ENCODE measurements around the gene OR5B12. TPM values are rescaled to one million over a fixed set of nuclear protein-coding genes. Genes with fewer than 3 reads are reported as not detected.

Gene OR5B12
- polyA plus RNA-seq, 1 of the 3 experiments (the other 2 are of a cell fraction), result not detected

- no peak for DNase-seq
- H3K36me3 ChIP-seq (replicated peaks in 1 of 2; ENCODE audit: control insufficient read depth in 1 of 2, insufficient read depth in 2 of 2, low read length in 1 of 2), result no peaks in the 10 kb centered on the region
- H3K4me1 ChIP-seq (ENCODE audit: control insufficient read depth in 1 of 2, insufficient read depth in 2 of 2, low read depth in 1 of 2, low read length in 1 of 2), result no peaks in the 10 kb centered on the region
- TF ChIP-seq MXI1 (IDR thresholded peaks at IDR 0.05; ENCODE audit: low read depth, low read length) (no peak), EP300 (IDR thresholded peaks at IDR 0.05; ENCODE audit: borderline replicate concordance in 1 of 2, low read depth in 1 of 2, low read length in 1 of 2) (no peak), JUND (IDR thresholded peaks at IDR 0.05) (no peak), YY1 (IDR thresholded peaks at IDR 0.05; ENCODE audit: low read depth) (no peak), RCOR1 (IDR thresholded peaks at IDR 0.05; ENCODE audit: low read length) (no peak), RAD21 (IDR thresholded peaks at IDR 0.05; ENCODE audit: low read length) (no peak), PBX3 (IDR thresholded peaks at IDR 0.05) (no peak), USF2 (IDR thresholded peaks at IDR 0.05; ENCODE audit: borderline replicate concordance, low read depth, low read length) (no peak), SMC3 (IDR thresholded peaks at IDR 0.05; ENCODE audit: low read depth, low read length) (no peak), NFIC (IDR thresholded peaks at IDR 0.05; ENCODE audit: borderline replicate concordance) (no peak), ELF1 (IDR thresholded peaks at IDR 0.05) (no peak), GABPA (IDR thresholded peaks at IDR 0.05; ENCODE audit: low read depth) (no peak)
- TF ChIP-seq, protein P1, sequence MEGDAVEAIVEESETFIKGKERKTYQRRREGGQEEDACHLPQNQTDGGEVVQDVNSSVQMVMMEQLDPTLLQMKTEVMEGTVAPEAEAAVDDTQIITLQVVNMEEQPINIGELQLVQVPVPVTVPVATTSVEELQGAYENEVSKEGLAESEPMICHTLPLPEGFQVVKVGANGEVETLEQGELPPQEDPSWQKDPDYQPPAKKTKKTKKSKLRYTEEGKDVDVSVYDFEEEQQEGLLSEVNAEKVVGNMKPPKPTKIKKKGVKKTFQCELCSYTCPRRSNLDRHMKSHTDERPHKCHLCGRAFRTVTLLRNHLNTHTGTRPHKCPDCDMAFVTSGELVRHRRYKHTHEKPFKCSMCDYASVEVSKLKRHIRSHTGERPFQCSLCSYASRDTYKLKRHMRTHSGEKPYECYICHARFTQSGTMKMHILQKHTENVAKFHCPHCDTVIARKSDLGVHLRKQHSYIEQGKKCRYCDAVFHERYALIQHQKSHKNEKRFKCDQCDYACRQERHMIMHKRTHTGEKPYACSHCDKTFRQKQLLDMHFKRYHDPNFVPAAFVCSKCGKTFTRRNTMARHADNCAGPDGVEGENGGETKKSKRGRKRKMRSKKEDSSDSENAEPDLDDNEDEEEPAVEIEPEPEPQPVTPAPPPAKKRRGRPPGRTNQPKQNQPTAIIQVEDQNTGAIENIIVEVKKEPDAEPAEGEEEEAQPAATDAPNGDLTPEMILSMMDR (IDR thresholded peaks at IDR 0.05), result no peak
- TF ChIP-seq, protein P2, sequence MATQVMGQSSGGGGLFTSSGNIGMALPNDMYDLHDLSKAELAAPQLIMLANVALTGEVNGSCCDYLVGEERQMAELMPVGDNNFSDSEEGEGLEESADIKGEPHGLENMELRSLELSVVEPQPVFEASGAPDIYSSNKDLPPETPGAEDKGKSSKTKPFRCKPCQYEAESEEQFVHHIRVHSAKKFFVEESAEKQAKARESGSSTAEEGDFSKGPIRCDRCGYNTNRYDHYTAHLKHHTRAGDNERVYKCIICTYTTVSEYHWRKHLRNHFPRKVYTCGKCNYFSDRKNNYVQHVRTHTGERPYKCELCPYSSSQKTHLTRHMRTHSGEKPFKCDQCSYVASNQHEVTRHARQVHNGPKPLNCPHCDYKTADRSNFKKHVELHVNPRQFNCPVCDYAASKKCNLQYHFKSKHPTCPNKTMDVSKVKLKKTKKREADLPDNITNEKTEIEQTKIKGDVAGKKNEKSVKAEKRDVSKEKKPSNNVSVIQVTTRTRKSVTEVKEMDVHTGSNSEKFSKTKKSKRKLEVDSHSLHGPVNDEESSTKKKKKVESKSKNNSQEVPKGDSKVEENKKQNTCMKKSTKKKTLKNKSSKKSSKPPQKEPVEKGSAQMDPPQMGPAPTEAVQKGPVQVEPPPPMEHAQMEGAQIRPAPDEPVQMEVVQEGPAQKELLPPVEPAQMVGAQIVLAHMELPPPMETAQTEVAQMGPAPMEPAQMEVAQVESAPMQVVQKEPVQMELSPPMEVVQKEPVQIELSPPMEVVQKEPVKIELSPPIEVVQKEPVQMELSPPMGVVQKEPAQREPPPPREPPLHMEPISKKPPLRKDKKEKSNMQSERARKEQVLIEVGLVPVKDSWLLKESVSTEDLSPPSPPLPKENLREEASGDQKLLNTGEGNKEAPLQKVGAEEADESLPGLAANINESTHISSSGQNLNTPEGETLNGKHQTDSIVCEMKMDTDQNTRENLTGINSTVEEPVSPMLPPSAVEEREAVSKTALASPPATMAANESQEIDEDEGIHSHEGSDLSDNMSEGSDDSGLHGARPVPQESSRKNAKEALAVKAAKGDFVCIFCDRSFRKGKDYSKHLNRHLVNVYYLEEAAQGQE (IDR thresholded peaks at IDR 0.05; ENCODE audit: low read depth, low read length), result no peak
- H3K27me3 ChIP-seq (ENCODE audit: insufficient read depth), result no peaks in the 10 kb centered on the region
- H3K27ac ChIP-seq (ENCODE audit: low read depth in 2 of 2, low read length in 1 of 2), result no peak overlapping the region
- H3K9me2 ChIP-seq, result no peaks in the 10 kb centered on the region
- no peak overlapping the region for H3K4me3 ChIP-seq (ENCODE audit: low read depth in 2 of 2, low read length in 1 of 2)
- WGBS (ENCODE audit: low lambda C conversion rate), result 0% methylated on average over 3 of the region's 3 CpGs
- no peaks in the 10 kb centered on the region for H3F3A ChIP-seq (replicated peaks; ENCODE audit: insufficient read depth)
- H3K4me2 ChIP-seq, result no peak overlapping the region
- H3K79me2 ChIP-seq (ENCODE audit: insufficient read depth), result no peaks in the 10 kb centered on the region
- H3K9ac ChIP-seq, result no peak overlapping the region
- no peaks in the 10 kb centered on the region for H3K9me3 ChIP-seq
- ChIA-PET POLR2A (no interaction called here), CTCF (no interaction called here)
- H2AFZ ChIP-seq (ENCODE audit: low read depth), result no peak overlapping the region
- H4K20me1 ChIP-seq (ENCODE audit: insufficient read depth), result no peaks in the 10 kb centered on the region
These were observed 23.7 kb upstream of the OR5B12 start for GRCh38 chr11:58465690-58466089.
